GM12873 (cell line): ENCODE results near the gene RTP5.

Source experiments
- CTCF ChIP-seq: IDR thresholded peaks from 2 replicates; pipeline ENCODE4 v1.5.1; 2012; ENCODE audit warnings: low read depth, mild to moderate bottlenecking, moderate library complexity, low read length, control low read depth; ENCODE audit not compliant: insufficient read depth; ENCODE audit errors: missing control alignments

RTP5 gene

GRCh38 chr2:241859017-241859435 lies 10.5 kb upstream of the RTP5 start:
- peak; percentile 11 for TF ChIP-seq CTCF

- no peak for TF ChIP-seq CTCF
Measured at GRCh38 chr2:241859436-241860183, 9.9 kb upstream of the RTP5 start.

GRCh38 chr2:241860184-241861078 lies 9.1 kb upstream of the RTP5 start:
- peak; percentile 35 for TF ChIP-seq CTCF

- TF ChIP-seq CTCF, result no peak
Measured at GRCh38 chr2:241861264-241861663, 8.3 kb upstream of the RTP5 start.

GRCh38 chr2:241862093-241862492 lies 7.4 kb upstream of the RTP5 start:
- TF ChIP-seq CTCF, result no peak

- TF ChIP-seq CTCF, result no peak
Measured at GRCh38 chr2:241862775-241863535, 6.6 kb upstream of the RTP5 start.
